HG02623 (cell line): ENCODE data around the gene TRMT11.
"Not testable (repeated sequence)": the region's sequence is repeated elsewhere in the genome, so short reads cannot be mapped to it uniquely, and the experiment has no call there.

Source experiments
- ATAC-seq: cut with Tn5 transposase; IDR thresholded peaks from one replicate; pipeline ENCODE4 v1.9.1; 2021; ENCODE audit warnings: moderate library complexity; ENCODE audit not compliant: unreplicated experiment

Gene TRMT11

GRCh38 chr6:125991653-125992052, 5.3 kb downstream of the TRMT11 start:
- ATAC-seq, result no peak

DNA sequence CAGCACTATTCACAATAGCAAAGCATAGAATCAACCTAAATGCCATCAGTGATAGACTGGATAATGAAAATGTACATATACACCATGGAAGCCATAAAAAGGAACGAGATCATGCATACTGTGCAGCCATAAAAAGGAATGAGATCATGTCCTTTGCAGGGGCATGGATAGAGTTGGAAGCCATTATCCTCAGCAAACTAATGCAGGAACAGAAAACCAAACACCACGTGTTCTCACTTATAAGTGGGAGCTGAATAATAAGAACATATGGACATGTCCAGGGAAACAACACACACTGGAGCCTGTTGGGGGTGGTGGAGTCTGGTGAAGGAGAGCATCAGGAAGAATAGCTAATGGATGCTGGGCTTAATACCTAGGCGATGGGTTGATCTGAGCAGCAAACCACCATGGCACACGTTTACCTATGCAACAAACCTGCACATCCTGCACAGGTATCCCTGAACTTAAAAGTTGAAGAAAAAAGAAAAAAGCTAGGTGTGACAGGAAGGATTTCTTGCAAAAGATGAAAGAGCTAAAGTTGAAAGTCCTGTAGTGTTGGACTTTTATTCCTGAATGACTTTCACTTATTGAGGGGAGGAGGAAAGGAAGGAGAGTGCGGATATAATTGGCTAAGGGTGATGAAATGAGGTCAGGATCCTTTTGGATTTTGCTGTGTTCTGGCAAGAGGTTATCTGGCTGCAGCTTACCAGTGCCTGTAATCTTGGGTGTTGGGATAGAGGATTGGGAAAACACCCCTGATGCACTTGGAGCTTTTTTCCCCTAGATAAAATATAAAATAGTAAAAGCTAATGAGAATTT, 8.5 kb downstream of the TRMT11 start:
- no peak for ATAC-seq

DNA sequence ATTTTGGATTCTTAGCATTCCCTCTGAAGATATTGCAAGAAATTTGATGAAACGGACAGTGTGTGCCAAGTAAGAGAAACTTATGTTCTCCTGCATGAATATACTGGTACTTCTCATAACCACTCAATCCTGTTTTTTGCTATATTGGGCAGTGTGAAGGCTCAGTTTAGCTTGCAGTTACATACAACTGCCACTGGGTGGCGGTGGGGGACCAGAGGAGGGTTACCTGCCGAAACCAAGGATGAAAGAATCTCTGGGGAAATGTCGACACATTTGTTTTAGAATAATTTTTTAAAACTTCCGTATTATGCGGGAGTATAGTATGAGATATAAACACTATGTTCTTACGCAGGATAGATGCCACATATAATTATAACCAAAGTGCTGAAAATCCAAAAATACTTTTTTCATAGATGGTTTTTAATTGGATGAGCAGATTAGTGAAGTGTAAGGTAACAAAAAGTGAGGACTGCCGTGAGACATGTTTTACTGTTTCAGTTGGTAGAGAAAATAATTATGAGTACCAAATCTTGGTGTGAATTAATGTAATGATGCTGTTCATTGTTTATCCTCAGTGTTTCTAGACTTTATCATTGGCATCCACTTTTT, 9.7 kb downstream of the TRMT11 start:
- peak; percentile 92 for ATAC-seq

DNA sequence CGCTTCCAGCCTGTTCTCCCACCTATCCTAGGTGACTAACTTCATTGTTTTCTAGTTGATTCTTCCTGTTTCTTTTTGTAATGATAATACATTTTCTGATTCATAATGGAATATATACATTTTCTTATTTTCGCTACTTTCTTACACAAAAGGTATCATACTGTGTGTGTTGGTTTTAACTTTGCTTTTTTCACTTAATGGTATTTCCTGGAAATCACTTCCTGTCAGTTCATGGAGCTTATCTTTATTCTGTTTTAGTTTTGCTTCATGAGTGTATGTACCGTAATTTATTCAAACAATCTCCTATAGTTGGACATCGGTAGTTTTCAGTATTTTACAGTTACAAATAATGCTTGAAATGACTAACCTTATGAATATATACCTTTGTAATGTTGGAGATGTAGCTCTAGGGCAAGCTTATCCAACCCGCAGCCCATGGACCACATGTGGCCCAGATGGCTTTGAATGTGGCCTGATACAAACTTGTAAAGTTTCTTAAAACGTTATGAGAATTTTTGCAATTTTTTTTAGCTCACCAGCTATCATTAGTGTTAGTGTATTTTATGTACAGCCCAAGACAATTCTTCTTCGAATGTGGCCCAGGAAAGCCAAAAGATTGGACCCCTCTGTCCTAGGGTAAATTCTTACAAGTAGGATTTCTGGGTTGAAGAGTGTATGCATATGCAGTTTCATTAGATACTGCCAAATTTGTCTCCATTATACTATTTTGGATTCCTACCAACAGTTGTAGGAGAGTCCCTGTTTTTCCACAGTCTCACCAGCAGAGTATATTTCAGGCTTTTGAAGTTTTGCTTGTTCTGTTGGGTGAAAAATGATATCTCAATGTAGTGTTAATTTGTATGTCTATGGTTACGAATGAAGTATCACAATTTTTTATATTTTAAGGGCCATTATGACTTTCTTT, 16.7 kb downstream of the TRMT11 start:
- no peak for ATAC-seq

DNA sequence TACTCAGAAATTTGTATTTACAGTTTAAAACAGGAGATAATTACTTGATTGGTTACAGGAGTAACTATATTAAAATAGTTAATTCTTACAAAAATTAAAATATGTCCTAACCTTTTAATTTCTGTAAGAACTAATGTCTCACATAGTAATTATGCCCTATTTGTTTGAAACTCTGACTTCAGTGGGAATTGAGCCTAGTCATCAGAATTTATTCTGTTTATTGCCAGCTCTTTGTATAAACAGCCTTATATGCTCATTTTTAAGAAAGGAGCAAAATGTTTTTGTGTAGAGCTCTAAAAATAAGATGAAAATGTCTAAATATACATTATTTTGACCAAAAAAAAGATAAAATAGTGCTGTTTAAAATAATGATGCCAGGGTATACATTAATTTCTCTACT, 21.5 kb downstream of the TRMT11 start:
- no peak for ATAC-seq

GRCh38 chr6:126010040-126010439, 23.7 kb downstream of the TRMT11 start:
- ATAC-seq, result no peak

- no peak for ATAC-seq
These were observed 29.5 kb downstream of the TRMT11 start for GRCh38 chr6:126015863-126016262.

DNA sequence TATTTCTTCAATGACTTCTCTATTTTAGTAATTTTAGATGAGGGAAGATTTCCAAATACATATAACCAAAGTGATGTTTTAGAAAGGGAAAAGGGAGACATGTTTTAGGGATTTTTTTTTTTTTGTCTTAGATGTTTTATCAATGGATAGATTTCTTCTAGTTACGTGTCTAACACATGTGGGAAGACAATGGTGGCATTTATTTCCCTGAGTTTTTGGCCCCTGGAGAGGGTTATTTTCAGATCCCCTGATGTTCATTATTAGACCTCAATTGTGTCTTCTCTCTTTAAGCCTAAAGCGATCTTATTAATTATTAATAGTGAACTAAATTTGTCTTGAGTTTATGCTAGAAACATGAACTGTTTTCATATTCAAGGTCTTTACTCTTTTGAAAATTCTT, 30.3 kb downstream of the TRMT11 start:
- no peak for ATAC-seq

DNA sequence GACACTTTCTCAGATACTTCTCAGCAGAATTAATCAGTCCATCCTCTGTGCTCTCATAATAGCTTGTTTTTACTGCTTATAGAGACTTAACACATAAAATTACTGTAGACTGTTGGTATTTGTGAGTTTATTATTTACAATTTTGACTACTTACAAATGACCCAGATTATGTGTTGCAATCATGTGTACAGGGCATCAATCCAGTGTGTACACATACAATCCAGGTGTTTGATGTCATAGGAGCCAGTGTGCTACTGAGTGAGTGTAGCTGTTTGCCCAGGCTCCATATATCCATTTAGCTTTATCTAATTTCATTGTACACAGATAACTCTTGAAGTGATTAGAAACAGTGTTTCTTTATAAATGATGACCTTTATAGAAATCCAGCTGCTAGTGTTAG, 31.3 kb downstream of the TRMT11 start:
- no peak for ATAC-seq

DNA sequence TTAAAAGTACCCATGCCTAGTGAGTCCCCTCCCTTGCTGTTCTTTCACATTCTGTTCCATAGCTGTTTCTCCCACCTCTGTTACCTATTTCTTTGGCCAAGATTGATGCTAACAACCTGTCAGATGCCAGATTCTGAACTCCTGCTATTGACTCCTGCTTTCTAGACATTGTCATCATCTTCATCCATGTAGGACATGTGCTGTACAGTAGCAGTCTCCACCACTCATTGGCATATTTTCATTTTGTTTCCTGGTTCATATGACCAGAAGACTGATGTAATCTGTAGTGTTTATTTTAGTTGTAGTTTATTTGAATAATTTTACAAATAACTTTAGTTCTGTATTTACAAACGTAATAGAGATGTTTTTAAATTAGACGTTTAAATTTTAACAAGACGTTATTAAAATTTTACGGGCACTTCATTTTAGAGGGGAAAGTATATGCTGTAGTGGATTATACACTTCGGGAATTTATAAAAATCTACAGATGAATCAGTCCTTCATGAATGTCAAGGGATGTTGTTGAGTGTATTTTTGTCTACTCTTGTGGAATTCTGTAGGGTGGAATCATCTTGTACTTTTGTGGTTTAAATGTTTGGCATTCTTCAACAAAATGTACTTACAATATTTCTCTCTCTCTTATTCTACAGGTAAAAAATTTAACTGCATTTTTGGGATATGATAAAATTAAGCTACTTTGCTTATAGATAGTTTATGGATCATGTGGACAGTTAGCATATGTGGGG, 34.1 kb downstream of the TRMT11 start:
- ATAC-seq, result no peak

DNA sequence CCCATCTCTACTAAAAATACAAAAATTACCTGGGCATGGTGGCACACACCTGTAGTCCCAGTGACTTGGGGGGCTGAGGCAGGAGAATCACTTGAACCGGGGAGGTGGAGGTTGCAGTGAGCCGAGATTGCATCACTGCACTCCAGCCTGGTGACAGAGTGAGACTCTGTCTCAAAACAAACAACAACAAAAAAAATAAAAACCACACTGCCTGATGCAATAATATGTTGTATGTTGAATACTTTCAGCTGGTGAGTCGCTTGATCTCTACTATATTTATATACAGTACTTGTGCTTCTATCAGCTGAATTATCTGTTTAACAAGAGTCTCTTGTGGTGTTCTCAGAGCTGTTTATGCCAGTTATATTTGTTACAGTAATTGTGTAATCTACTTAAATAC, 37.1 kb downstream of the TRMT11 start:
- not testable (repeated sequence) for ATAC-seq

DNA sequence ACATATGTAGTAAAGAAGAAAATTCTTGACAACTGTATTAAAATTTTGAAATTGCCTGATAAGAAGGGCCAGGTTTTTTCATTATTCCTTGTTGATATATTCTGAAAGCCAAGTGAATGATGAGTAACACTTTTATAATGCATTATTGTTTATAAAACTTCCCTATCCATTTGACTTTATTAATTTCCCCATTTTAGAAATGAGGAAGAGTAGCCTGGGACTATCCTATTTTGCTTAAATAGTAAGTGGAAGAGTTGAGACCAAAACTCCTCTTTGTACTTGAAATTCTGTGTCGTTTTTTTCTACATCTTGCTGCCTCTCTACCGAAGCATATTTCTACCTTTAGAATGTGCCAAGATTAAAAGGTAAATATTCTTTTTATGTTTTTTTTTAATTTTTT, 39.7 kb downstream of the TRMT11 start:
- no peak for ATAC-seq

GRCh38 chr6:126027601-126028000, 41.3 kb downstream of the TRMT11 start:
- no peak for ATAC-seq

DNA sequence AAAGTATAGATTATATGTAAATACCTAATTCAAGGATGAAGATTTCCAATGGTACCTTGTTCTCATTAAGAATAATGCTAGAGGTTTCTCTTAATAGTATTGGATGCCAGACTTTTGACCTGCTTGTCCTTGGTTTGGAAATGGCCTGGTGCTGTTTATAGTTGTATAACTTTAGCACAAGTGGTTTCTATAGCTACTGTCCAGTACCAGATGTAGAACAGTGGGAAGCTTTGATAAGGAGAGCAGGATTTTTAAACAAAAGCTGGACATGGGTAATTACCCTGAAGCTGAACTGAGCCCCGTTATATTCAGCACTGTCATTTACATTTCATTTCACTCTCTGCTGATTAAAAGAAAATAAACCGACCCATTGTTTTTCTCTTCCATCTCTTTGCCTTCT, 43.7 kb downstream of the TRMT11 start:
- no peak for ATAC-seq

GRCh38 chr6:126033696-126034095, 47.4 kb downstream of the TRMT11 start:
- ATAC-seq, result peak; percentile 66

DNA sequence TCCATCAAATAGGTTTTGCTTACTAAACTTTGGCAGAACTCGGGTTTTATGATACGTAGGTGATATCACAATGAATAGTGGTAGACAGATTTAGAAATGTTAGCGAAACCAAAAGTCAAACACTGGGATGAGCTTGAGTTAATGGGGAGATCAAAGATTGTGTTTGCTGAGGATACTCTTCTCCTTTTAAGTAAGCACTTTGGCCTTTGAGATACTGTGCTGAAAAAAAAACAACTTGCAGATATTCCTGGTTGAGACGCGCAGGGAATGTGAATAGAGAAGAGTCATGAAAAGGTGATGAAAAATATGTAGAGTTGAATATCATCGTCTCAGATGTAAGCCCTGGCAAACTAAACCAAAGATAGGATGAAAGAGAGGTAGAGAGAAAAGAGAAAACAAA, 48.3 kb downstream of the TRMT11 start:
- ATAC-seq, result no peak

DNA sequence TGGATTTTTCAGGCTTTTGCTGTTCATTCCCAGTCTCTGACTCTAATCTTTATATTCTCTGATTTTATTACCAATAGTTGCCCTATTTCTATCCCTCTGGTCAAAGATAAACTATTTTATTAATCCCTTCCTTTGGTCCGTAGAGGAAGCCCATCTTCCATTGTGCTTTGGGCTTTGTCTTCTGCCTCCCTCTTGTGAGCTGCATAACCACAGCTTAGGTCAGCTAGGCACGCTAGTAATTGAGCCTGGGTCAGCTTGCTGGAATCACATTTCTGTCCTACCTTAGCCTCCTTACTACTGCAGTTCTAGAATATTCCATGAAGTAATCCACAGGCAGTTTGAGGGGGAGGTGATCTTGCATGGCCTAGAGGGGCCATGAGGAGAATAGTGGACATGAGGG, 49.4 kb downstream of the TRMT11 start:
- ATAC-seq, result no peak

GRCh38 chr6:126038234-126038633, 51.9 kb downstream of the TRMT11 start:
- ATAC-seq, result no peak

- no peak for ATAC-seq
These were observed 52.9 kb downstream of the TRMT11 start for GRCh38 chr6:126039284-126039683.

- ATAC-seq, result no peak
These were observed 54.1 kb downstream of the TRMT11 start for GRCh38 chr6:126040394-126040793.

DNA sequence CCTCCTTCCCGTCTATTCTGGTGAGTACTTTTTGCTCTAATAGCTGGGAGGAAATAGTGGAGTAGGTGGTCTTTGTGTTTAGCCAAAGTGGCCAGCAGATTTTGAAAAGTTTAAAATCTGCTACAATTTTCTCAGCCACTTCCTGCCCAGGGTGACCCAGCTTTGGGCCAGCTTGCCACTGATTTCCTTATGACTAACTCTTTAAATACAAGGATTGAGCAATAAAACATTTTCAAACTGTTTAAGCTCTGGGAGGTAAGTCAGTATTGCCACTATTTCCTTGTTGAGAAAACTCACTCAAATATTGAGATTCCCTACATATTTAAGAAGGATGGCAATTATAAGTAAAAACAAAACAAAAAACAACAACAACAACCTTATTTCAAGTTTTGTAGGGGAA, 54.5 kb downstream of the TRMT11 start:
- no peak for ATAC-seq
